ENCODE results near the gene EMC6. TPM values are rescaled to one million over a fixed set of nuclear protein-coding genes. Genes with fewer than 3 reads are reported as not detected.

EMC6 gene
- total RNA-seq, 1 donor from 2014 or later: 37.6 TPM

DNA sequence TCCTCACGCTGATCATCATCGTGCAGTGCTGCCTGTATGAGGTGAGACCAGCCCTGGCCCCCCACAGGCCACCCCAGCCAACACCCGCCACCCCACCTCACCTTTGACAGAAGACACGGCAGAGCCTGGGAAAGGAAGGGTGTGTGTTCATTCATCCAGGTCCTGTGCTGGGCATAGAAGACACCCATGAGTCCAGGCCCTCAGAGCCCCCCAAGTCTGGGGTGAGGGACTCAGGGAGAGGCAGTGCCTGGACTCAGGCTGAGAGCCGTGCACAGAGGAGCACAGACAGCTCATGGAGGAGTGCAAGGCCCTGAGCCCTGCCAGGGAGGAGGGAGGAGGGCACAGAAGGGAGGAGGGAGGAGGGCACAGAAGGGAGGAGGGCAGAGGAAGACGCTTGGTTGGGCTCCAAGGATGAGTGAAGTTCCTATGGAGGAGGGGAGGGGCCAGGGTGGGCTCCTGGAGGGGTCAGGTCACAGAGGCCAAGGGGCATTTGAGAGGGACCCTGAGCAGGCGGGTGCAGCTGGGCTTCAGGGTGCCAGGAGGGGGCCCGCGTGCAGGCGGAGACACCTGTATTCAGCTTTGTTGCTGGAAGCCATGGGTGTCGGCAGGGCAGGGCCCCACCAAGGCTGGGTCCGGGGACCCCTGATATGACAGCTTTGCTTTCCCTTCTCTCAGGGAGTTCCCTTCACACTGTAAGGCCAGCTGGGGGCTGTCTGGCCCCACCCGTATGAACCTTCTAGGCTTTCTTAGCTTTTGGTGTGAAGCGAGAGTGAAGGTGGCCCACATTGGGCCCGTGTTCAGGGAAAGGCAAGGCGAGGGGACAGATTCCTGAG is 11.6 kb upstream of the EMC6 start:
- Mint-ChIP-seq H3K4me3 (ENCODE audit: unreplicated experiment) (no peak overlapping the region), H3K27me3 (ENCODE audit: low read depth) (no peaks in the 10 kb centered on the region), H3K36me3 (ENCODE audit: low read depth) (no peaks in the 10 kb centered on the region), H3K4me1 (ENCODE audit: low read depth) (peaks cover 25% of the 10 kb centered on the region), H3K27ac (ENCODE audit: unreplicated experiment) (no peak overlapping the region), H3K9me3 (ENCODE audit: low read depth) (no peaks in the 10 kb centered on the region)
- peak; percentile 83 for DNase-seq (ENCODE audit: low spot score)
- TF ChIP-seq, protein P1, sequence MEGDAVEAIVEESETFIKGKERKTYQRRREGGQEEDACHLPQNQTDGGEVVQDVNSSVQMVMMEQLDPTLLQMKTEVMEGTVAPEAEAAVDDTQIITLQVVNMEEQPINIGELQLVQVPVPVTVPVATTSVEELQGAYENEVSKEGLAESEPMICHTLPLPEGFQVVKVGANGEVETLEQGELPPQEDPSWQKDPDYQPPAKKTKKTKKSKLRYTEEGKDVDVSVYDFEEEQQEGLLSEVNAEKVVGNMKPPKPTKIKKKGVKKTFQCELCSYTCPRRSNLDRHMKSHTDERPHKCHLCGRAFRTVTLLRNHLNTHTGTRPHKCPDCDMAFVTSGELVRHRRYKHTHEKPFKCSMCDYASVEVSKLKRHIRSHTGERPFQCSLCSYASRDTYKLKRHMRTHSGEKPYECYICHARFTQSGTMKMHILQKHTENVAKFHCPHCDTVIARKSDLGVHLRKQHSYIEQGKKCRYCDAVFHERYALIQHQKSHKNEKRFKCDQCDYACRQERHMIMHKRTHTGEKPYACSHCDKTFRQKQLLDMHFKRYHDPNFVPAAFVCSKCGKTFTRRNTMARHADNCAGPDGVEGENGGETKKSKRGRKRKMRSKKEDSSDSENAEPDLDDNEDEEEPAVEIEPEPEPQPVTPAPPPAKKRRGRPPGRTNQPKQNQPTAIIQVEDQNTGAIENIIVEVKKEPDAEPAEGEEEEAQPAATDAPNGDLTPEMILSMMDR (IDR thresholded peaks at IDR 0.05): no peak

DNA sequence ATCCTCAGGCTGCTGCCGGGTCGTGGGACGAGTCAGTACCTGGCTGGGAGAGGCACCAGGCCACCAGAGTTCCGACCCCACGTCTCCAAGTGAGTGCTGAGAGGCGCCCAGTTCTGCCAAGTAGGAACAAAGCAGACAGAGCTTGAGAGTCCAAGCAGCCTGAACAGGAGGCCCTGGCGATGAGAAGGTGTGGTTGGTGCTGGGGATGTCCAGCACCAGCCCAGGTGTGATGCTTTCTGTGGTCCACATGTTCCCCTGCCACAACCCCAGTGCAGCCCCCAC is 11.1 kb upstream of the EMC6 start:
- peaks cover 25% of the 10 kb centered on the region for H3K4me1 Mint-ChIP-seq (ENCODE audit: low read depth)
- no peak overlapping the region for H3K27ac Mint-ChIP-seq (ENCODE audit: unreplicated experiment)
- H3K36me3 Mint-ChIP-seq (ENCODE audit: low read depth): peaks cover 2% of the 10 kb centered on the region
- TF ChIP-seq, protein P1 (IDR thresholded peaks at IDR 0.05): no peak
- H3K27me3 Mint-ChIP-seq (ENCODE audit: low read depth): no peaks in the 10 kb centered on the region
- DNase-seq (ENCODE audit: low spot score): no peak
- no peaks in the 10 kb centered on the region for H3K9me3 Mint-ChIP-seq (ENCODE audit: low read depth)
- H3K4me3 Mint-ChIP-seq (ENCODE audit: unreplicated experiment): no peak overlapping the region

DNA sequence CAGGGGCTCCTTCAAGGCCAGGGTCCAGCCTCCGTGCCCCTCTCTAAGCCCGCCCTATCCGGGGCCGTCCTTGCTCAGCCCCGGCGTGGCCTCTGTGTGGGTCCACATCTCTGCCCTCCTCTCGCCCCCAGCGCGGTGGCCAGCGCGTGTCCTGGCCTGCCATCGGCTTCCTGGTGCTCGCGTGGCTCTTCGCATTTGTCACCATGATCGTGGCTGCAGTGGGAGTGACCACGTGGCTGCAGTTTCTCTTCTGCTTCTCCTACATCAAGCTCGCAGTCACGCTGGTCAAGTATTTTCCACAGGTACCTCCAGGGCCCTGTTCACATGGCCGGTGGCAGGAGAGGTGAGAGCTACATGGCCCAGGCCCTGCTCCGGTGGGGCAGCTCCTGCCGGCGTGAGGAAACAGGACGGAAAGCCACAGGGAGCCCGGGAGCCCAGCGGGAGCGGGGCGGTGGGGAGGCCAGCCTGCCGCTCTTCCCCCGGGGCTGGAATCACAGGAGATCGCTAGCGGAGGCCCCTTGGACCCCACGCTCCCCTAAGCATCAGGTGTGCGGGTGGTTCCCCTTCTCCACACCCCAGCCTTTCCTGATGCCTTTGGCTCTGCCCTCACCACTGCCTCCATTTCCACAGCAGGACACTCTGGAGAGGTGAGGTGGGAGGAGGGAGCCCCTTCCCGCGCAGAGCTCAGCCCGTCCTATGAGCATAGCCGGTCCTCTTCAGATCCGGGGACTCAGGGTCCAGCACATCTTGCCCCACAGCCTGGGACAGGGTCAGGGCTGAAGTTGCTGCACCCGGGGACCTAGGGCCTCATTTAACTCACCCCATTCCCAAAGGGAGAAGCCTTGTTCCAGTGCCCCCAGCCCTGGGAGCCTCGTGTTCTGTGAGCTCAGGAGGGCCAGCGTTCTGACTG is 10.5 kb upstream of the EMC6 start:
- peaks cover 25% of the 10 kb centered on the region for H3K4me1 Mint-ChIP-seq (ENCODE audit: low read depth)
- no peaks in the 10 kb centered on the region for H3K27me3 Mint-ChIP-seq (ENCODE audit: low read depth)
- H3K4me3 Mint-ChIP-seq (ENCODE audit: unreplicated experiment): no peak overlapping the region
- peaks cover 4% of the 10 kb centered on the region for H3K36me3 Mint-ChIP-seq (ENCODE audit: low read depth)
- DNase-seq (ENCODE audit: low spot score): peak; percentile 81
- H3K27ac Mint-ChIP-seq (ENCODE audit: unreplicated experiment): peak overlapping the region; percentile 79
- H3K9me3 Mint-ChIP-seq (ENCODE audit: low read depth): no peaks in the 10 kb centered on the region
- TF ChIP-seq, protein P1 (IDR thresholded peaks at IDR 0.05): no peak

DNA sequence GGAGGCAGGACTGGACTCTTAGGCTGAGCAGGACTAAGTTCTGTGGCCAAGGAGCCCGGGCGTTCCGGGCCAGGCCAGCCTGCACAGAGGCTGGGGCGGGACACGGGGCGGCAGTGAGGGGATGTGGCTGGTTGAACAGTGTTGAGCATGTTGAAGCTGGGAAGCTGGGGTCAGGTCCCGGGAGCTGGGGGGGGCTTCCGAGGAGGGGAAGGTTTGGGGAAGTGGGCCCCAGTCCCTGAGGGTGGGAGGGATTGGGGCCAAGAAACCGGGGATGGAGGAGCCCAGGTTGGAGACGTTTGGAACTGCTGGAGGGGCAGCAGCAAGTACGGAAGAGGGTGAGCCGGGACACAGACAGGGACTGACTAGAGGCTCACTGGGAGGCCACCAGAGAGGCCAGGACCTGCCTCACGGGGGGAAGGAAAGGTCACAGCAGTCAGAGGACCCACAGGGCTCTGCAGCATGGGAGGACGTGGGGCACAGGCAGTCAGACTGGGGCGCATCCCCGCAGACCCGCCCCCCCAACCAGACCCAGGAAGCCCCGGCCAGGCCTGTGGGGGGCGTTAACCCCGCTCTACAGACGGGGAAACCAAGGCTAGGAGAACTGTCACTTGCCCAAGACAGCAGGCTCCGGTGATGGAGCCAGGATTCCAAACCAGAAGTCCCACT is 9.7 kb upstream of the EMC6 start:
- Mint-ChIP-seq H3K27ac (ENCODE audit: unreplicated experiment) (peak overlapping the region; percentile 89), H3K27me3 (ENCODE audit: low read depth) (no peaks in the 10 kb centered on the region), H3K9me3 (ENCODE audit: low read depth) (no peaks in the 10 kb centered on the region), H3K36me3 (ENCODE audit: low read depth) (peaks cover 4% of the 10 kb centered on the region), H3K4me1 (ENCODE audit: low read depth) (peaks cover 25% of the 10 kb centered on the region), H3K4me3 (ENCODE audit: unreplicated experiment) (no peak overlapping the region)
- TF ChIP-seq, protein P1 (IDR thresholded peaks at IDR 0.05): no peak
- DNase-seq (ENCODE audit: low spot score): no peak

DNA sequence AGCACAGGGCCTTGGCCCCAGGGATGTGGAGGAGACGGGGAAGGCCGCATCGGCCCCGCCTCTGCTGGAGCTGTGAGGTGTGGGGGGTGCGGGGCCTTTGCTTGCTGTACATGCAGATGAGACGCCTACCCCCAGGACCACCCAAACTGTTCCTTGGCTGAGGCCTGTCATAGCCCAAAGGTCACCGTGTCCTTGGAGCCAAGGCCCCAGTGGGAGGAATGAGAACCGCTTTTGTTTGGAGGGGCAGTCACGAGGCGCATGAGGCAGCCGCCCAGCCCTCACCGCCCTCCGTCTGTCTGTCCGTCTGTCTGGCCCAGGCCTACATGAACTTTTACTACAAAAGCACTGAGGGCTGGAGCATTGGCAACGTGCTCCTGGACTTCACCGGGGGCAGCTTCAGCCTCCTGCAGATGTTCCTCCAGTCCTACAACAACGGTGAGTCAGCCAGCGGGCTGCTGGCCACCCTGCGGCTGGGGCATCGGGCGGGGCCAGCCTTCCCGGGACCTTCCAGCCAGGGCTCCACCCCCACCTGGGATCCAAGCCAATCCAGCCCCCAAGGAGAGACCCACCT is 9.0 kb upstream of the EMC6 start:
- Mint-ChIP-seq H3K9me3 (ENCODE audit: low read depth) (no peaks in the 10 kb centered on the region), H3K4me3 (ENCODE audit: unreplicated experiment) (no peak overlapping the region), H3K27me3 (ENCODE audit: low read depth) (no peaks in the 10 kb centered on the region), H3K36me3 (ENCODE audit: low read depth) (peaks cover 4% of the 10 kb centered on the region), H3K27ac (ENCODE audit: unreplicated experiment) (peak overlapping the region; percentile 89), H3K4me1 (ENCODE audit: low read depth) (peaks cover 25% of the 10 kb centered on the region)
- TF ChIP-seq, protein P1 (IDR thresholded peaks at IDR 0.05): peak; percentile 43
- no peak for DNase-seq (ENCODE audit: low spot score)

All from chondrocyte (in vitro differentiated cells).